Omental fat pad (tissue), 4 donors: ENCODE data around the gene CEBPE. TPM values are rescaled to one million over a fixed set of nuclear protein-coding genes. Genes with fewer than 3 reads are reported as not detected.

Experiments
- ATAC-seq: fragments of 150-250 bp; one replicate; pipeline ENCODE4 v1.9.1; 2016; ENCODE audit warnings: mild to moderate bottlenecking, moderate library complexity; ENCODE audit not compliant: low FRiP score
- DNase-seq: peaks from one replicate; pipeline ENCODE4 v3.0.0-alpha.2; 2019; ENCODE audit warnings: low spot score
- total RNA-seq, 4 donors: library from RNA; depleted of rRNA; stranded (reverse); fragments of >200 nt; gene quantifications; one replicate each; pipeline ENCODE4 v1.1.0, GENCODE V29; 2016
- TF ChIP-seq, protein P1 (sequence below), 3 donors: fragments of 450-650 bp; IDR thresholded peaks; one replicate each; pipeline ENCODE4 v1.5.1; 2016 to 2017; ENCODE audit warnings: antibody characterized with exemption in 3 of 3, mild to moderate bottlenecking in 3 of 3, moderate library complexity in 2 of 3

The CEBPE gene
- total RNA-seq, 4 donors from 2014 or later = 0.36 to 2.7 (median 0.37) TPM; not detected in 1

DNA sequence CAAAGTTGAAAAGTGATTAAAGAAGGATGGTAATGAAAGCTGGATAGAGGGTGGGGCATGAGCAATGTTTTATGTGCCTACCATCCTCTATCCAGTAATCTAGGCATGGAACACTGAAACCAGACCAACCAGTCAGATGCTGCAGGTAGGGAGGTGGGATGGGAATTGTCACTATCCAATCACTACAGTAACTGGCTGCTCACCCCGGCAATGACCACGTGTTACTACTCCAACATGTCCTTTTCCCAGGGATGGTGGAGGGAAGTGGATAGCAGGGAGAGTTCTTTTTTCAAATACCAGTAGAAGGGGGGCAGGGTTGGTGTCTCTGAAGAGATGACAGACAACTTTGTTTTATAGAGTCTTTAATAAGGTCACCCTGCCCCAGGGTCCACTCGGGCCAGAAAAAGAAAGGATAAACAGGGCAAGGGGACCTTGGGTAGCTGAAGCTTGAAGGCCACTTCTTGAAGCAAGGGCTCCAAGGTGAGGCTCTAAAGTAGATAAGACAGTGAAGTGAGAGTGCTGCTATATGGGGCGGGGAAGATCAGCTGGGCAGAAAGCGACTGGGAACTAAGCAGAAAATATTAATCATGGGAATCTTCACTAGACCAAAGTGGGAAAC lies 47.0 kb downstream of the CEBPE start:
- DNase-seq (no peak), ATAC-seq (no peak)
- TF ChIP-seq, protein P1, sequence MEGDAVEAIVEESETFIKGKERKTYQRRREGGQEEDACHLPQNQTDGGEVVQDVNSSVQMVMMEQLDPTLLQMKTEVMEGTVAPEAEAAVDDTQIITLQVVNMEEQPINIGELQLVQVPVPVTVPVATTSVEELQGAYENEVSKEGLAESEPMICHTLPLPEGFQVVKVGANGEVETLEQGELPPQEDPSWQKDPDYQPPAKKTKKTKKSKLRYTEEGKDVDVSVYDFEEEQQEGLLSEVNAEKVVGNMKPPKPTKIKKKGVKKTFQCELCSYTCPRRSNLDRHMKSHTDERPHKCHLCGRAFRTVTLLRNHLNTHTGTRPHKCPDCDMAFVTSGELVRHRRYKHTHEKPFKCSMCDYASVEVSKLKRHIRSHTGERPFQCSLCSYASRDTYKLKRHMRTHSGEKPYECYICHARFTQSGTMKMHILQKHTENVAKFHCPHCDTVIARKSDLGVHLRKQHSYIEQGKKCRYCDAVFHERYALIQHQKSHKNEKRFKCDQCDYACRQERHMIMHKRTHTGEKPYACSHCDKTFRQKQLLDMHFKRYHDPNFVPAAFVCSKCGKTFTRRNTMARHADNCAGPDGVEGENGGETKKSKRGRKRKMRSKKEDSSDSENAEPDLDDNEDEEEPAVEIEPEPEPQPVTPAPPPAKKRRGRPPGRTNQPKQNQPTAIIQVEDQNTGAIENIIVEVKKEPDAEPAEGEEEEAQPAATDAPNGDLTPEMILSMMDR (IDR thresholded peaks at IDR 0.05) = no peak

DNA sequence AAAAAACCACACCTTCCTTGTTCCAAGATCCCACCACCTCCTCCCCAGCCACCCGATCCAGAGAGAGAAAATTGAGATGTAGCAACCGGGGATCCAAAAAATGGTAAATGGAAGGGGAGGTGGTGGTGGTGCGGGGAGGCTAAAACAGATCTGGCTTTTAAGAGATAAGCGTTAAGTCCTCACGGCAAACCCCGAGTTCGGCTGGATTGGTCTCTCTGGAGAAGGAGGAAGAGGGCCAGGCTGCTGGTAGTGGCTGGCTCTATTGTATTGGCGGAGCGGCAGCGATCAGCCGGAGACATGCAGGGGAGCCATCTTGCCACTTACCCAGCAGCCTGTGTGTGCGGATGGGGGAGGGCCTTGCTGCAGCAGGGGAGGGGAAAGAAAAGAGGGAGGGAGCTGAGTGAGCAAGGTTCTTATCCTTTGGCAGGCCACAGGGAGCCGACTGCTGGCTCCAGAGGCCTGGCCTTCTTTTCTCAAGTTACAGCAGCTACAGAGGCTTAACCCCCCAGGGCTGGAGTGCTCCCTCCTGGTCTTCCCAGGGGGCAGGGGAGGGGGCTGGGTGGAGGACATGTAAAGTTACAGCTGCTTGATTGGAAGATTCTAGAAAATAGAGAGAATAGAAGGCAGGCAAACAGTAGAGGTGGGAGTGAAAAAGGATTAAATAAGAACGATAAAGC lies 47.7 kb downstream of the CEBPE start:
- TF ChIP-seq, protein P1 (IDR thresholded peaks at IDR 0.05) = no peak
- ATAC-seq (peak; percentile 80), DNase-seq (peak; percentile 52)

DNA sequence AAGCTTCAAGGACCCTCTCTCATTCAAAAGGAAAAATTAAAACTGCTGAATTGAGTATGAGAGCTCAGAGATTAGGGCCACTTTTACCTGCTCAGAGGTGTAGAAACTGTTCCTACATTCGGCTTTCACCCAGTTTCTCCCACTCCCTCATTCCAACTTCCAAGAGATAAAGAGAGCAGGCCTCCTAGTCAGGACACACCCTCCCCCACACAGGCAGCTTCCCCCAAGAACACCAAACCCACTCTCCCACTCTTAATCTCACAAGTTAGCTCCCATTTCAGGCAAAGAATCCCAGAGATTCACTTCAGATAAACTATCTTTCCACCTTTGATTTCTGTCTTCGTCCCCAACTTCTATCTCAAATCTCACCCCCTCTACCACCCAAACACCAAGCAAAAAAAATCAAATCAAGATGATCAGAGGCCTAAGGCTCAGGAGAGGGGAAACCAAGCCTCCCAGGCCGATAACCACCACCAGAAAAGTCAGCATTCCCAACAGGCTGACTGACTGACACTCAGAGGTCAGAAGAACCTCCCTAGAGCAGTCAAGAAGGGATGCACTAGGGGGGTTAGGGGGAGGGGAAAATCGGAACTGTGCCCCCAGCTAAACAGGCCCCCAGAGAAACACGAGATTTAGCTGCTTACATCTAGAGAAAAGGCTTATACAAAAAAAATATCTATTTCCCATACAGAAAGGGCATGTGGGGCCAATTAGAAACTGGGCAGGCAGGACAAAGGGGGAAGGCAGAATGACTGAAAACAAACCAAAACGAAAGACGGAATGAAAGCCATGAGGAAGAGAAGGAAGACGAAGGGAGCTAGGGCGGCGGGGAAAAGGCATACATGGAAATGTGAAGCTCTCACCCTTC lies 48.6 kb downstream of the CEBPE start:
- DNase-seq (no peak), ATAC-seq (no peak)

DNA sequence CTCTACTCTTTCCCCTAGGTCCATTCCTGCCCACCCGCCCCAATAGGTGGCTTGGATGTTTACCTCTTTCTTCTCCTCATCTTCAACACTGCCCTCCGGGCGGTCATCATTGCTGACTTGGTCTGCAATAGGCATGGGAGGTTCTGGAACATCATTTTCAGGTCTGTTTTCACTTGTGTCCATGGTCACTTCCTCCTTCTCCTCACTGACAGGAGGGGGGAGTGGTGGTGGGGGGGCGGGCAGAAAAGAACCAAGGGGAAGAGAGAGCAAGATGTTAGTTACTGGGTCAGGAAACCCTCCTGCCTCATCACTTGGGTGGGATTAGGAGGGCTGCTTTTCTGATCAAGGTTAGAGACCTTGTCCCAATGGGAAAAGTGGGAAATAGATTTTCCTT lies 49.6 kb downstream of the CEBPE start:
- TF ChIP-seq, protein P1 (IDR thresholded peaks at IDR 0.05) = no peak
- ATAC-seq (no peak), DNase-seq (no peak)

More for the DNA sequence above, 48.6 kb downstream of the CEBPE start:
- TF ChIP-seq, protein P1 (IDR thresholded peaks at IDR 0.05) = no peak

DNA sequence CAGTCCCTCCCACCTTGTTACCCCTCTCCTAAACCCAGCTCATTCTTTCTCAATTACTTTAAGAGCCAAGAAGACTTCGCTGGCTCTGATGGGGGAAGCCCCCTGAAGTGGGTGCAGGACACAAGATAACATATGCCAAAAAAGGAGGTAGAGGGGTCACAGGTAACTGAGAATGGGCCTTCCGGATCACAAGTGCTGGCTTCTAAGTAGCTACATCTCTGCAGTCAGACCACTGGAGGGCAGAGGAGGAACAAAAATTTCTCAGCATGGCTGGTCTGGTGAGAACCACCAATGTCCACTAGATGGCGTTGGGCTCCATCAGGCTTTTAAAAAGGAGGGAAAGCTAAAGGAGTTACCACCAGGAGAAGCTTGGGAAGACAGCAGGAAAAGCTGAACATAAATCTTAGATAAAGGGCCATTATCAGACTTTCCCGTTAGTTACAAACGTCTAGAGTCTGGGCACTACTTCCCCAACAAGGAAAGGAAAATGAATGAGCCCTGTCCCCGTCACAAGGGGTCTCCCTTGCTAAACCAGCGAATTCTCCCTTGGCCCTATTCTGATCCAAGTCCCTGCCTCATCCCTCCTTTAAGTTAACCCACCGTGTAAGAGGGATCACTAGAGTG lies 50.2 kb downstream of the CEBPE start:
- ATAC-seq (peak; percentile 85), DNase-seq (peak; percentile 58)

More for the DNA sequence above, 50.2 kb downstream of the CEBPE start:
- TF ChIP-seq, protein P1 (IDR thresholded peaks at IDR 0.05) = peak in 2 of 3 donors; percentile 68 to 89
